ENCODE results near the gene OR52I2. TPM values are rescaled to one million over a fixed set of nuclear protein-coding genes. Genes with fewer than 3 reads are reported as not detected.
A peak's percentile ranks its signal among the peaks of the same experiment; 100 is the strongest.

OR52I2 gene
- 0.04 TPM for polyA plus RNA-seq (2013)

- peaks cover 0 to 26% (median 22%) of the 10 kb centered on the region in 5 experiments for H3K27me3 ChIP-seq (replicated peaks in 2 of 5; ENCODE audit: control insufficient read depth in 4 of 5, insufficient read depth in 5 of 5, low read length in 4 of 5)
- ChIA-PET POLR2A (no interaction called here), CTCF (interaction anchor here (0.7 kb wide), 1 partner anchor 9 kb away, joined by 3 read pairs; no protein-coding TSS in a partner anchor)
- H3K9me3 ChIP-seq (ENCODE audit: control extremely low read depth in 1 of 5, control insufficient read depth in 4 of 5, insufficient read depth in 2 of 5, low read depth in 1 of 5, low read length in 4 of 5) = no peaks in the 10 kb centered on the region
- peaks cover 0 to under 1% (median 0%) of the 10 kb centered on the region in 4 experiments for H3K4me1 ChIP-seq (ENCODE audit: control extremely low read depth in 1 of 4, control insufficient read depth in 4 of 4, insufficient read depth in 4 of 4, low read length in 3 of 4)
- H3K36me3 ChIP-seq (ENCODE audit: control insufficient read depth in 4 of 4, insufficient read depth in 4 of 4, low read length in 3 of 4) = no peaks in the 10 kb centered on the region
- no peak within 1 kb of the TSS for H3K27ac ChIP-seq (ENCODE audit: insufficient read depth in 1 of 2, low read depth in 1 of 2, low read length in 2 of 2, poor library complexity in 1 of 2, severe bottlenecking in 2 of 2)
- no peak for DNase-seq
- no peak within 1 kb of the TSS for H3K4me3 ChIP-seq (ENCODE audit: control insufficient read depth in 1 of 7, extremely low read depth in 1 of 7, insufficient read depth in 4 of 7, low read depth in 2 of 7, low read length in 6 of 7)
Observed at GRCh38 chr11:4581443-4581842, at the start of gene OR52I2. Gene OR52I2, plus strand, starts transcription at chr11:4581743.

DNA sequence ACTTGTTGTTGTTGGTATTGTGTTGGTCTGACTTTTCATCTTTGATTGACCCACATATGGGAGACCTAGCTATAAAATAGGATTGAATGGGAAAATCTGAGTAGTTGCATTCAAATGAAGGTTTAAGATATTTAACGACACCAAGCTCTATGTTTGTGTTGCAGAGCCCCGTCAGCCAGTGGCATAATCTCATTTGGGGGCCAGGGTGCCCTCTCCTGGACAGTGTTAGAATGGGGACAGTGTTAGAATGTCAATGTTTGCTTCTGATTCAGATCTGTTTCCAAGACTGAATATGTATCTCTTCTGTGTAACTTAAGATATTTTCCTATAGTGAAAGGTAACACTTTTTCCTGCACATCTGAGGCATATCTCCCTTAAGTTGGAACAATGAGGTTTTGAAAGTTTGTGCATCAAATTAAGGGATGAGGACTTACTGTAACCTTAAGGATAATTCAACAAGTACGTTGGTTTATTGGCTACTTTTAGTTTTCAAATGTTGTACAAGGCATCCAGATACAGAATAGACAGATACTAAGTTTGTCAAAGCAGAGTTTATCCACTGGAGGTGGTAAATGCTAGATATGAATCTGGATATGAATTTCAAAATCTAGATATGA lies 41.8 kb upstream of the OR52I2 start:
- H3K36me3 ChIP-seq (ENCODE audit: control insufficient read depth in 4 of 4, insufficient read depth in 4 of 4, low read length in 3 of 4) = no peaks in the 10 kb centered on the region
- DNase-seq = peak; percentile 32 to 63 (median 55)
- WGBS (ENCODE audit: insufficient coverage) = 50% methylated on average over 2 of the region's 3 CpGs
- POLR2A ChIA-PET = no interaction called here
- no peaks in the 10 kb centered on the region for H3K9me3 ChIP-seq (ENCODE audit: control extremely low read depth in 1 of 5, control insufficient read depth in 4 of 5, insufficient read depth in 2 of 5, low read depth in 1 of 5, low read length in 4 of 5)
- CTCF ChIA-PET = interaction anchor here (0.6 to 12.6 kb wide), 13 partner anchors 13 to 357 kb away, joined by 3 to 177 read pairs (median 3); no protein-coding TSS in a partner anchor
- peaks cover 0 to 7% (median 0%) of the 10 kb centered on the region in 5 experiments for H3K27me3 ChIP-seq (replicated peaks in 2 of 5; ENCODE audit: control insufficient read depth in 4 of 5, insufficient read depth in 5 of 5, low read length in 4 of 5)
- H3K4me1 ChIP-seq (ENCODE audit: control extremely low read depth in 1 of 4, control insufficient read depth in 4 of 4, insufficient read depth in 4 of 4, low read length in 3 of 4) = no peaks in the 10 kb centered on the region
- H3K27ac ChIP-seq (ENCODE audit: insufficient read depth in 1 of 2, low read depth in 1 of 2, low read length in 2 of 2, poor library complexity in 1 of 2, severe bottlenecking in 2 of 2) = no peak overlapping the region
- no peak overlapping the region for H3K4me3 ChIP-seq (ENCODE audit: control insufficient read depth in 1 of 7, extremely low read depth in 1 of 7, insufficient read depth in 4 of 7, low read depth in 2 of 7, low read length in 6 of 7)

DNA sequence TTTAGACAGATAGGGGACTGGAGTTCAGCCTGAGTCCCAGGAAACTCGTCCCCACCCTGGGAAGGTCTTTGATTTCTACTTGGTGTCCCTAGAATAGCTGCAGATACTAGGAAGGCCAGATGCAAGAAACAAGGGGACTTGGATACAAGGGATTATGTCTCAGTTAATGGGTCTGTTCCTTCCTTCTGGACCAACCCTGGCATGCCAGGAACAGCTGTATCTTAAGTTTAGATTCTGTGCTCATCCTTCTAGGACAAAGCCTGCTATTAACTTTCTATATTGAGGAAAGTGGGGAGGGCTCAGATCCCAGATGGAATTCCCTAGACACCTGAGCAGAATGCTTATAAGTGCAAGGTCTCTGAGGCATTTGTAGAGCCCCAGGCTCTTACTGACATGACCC lies 40.5 kb upstream of the OR52I2 start:
- no peaks in the 10 kb centered on the region for H3K9me3 ChIP-seq (ENCODE audit: control extremely low read depth in 1 of 5, control insufficient read depth in 4 of 5, insufficient read depth in 2 of 5, low read depth in 1 of 5, low read length in 4 of 5)
- peaks cover 0 to 7% (median 0%) of the 10 kb centered on the region in 5 experiments for H3K27me3 ChIP-seq (replicated peaks in 2 of 5; ENCODE audit: control insufficient read depth in 4 of 5, insufficient read depth in 5 of 5, low read length in 4 of 5)
- ChIA-PET POLR2A (no interaction called here), CTCF (interaction anchor here (1.0 to 12.6 kb wide), 4 partner anchors 15 to 358 kb away, joined by 3 to 177 read pairs (median 4); no protein-coding TSS in a partner anchor)
- no peak for DNase-seq
- H3K4me3 ChIP-seq (ENCODE audit: control insufficient read depth in 1 of 7, extremely low read depth in 1 of 7, insufficient read depth in 4 of 7, low read depth in 2 of 7, low read length in 6 of 7) = no peak overlapping the region
- no peak overlapping the region for H3K27ac ChIP-seq (ENCODE audit: insufficient read depth in 1 of 2, low read depth in 1 of 2, low read length in 2 of 2, poor library complexity in 1 of 2, severe bottlenecking in 2 of 2)
- 83% methylated on average over 1 of the region's 1 CpG for WGBS (ENCODE audit: insufficient coverage)
- H3K4me1 ChIP-seq (ENCODE audit: control extremely low read depth in 1 of 4, control insufficient read depth in 4 of 4, insufficient read depth in 4 of 4, low read length in 3 of 4) = no peaks in the 10 kb centered on the region
- H3K36me3 ChIP-seq (ENCODE audit: control insufficient read depth in 4 of 4, insufficient read depth in 4 of 4, low read length in 3 of 4) = no peaks in the 10 kb centered on the region

GRCh38 chr11:4543561-4543960 lies 38.0 kb upstream of the OR52I2 start:
- DNase-seq = no peak
- no peaks in the 10 kb centered on the region for H3K36me3 ChIP-seq (ENCODE audit: control insufficient read depth in 4 of 4, insufficient read depth in 4 of 4, low read length in 3 of 4)
- CTCF ChIA-PET = interaction anchor here (2.2 to 12.6 kb wide), 2 partner anchors 53 to 361 kb away, joined by 5 to 177 read pairs; no protein-coding TSS in a partner anchor

DNA sequence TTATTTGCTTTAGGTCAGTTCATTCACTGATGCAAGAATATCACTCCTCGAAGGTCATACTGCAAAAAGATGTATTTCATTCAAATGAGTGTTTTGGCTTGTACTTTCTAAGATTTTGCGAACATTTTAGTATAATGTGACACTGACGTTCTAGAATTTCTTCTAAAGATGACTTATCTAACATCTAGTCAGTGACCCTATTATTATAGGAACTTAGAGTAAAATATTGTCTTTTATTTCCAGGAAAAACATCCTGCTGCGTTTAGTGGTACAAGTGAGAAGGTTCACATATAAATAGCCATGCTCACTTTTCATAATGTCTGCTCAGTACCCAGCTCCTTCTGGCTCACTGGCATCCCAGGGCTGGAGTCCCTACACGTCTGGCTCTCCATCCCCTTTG lies 36.7 kb upstream of the OR52I2 start, which contains the start of gene OR52M1:
OR52M1 (plus strand) TSS at position 301 of the 400 bp plus-strand sequence; CDS start at position 301, 0 bp downstream.
- Histone ChIP-seq H3K27ac (ENCODE audit: insufficient read depth in 1 of 2, low read depth in 1 of 2, low read length in 2 of 2, poor library complexity in 1 of 2, severe bottlenecking in 2 of 2) (no peak within 1 kb of the TSS), H3K27me3 (replicated peaks in 2 of 5; ENCODE audit: control insufficient read depth in 4 of 5, insufficient read depth in 5 of 5, low read length in 4 of 5) (peaks cover 0 to 9% (median 0%) of the 10 kb centered on the region in 5 experiments), H3K9me3 (ENCODE audit: control extremely low read depth in 1 of 5, control insufficient read depth in 4 of 5, insufficient read depth in 2 of 5, low read depth in 1 of 5, low read length in 4 of 5) (peaks cover 0 to 1% (median 0%) of the 10 kb centered on the region in 5 experiments), H3K36me3 (ENCODE audit: control insufficient read depth in 4 of 4, insufficient read depth in 4 of 4, low read length in 3 of 4) (no peaks in the 10 kb centered on the region), H3K4me1 (ENCODE audit: control extremely low read depth in 1 of 4, control insufficient read depth in 4 of 4, insufficient read depth in 4 of 4, low read length in 3 of 4) (no peaks in the 10 kb centered on the region), H3K4me3 (ENCODE audit: control insufficient read depth in 1 of 7, extremely low read depth in 1 of 7, insufficient read depth in 4 of 7, low read depth in 2 of 7, low read length in 6 of 7) (no peak within 1 kb of the TSS)
- ChIA-PET CTCF (interaction anchor here (12.6 kb wide), 1 partner anchor 362 kb away, joined by 177 read pairs; no protein-coding TSS in a partner anchor), POLR2A (no interaction called here)
- WGBS (ENCODE audit: insufficient coverage) = 100% methylated on average over 2 of the region's 5 CpGs
- DNase-seq = no peak

More at GRCh38 chr11:4543561-4543960, 38.0 kb upstream of the OR52I2 start:
- Histone ChIP-seq H3K27me3 (replicated peaks in 2 of 5; ENCODE audit: control insufficient read depth in 4 of 5, insufficient read depth in 5 of 5, low read length in 4 of 5) (peaks cover 0 to 9% (median 0%) of the 10 kb centered on the region in 5 experiments), H3K9me3 (ENCODE audit: control extremely low read depth in 1 of 5, control insufficient read depth in 4 of 5, insufficient read depth in 2 of 5, low read depth in 1 of 5, low read length in 4 of 5) (no peaks in the 10 kb centered on the region), H3K4me3 (ENCODE audit: control insufficient read depth in 1 of 7, extremely low read depth in 1 of 7, insufficient read depth in 4 of 7, low read depth in 2 of 7, low read length in 6 of 7) (no peak overlapping the region), H3K4me1 (ENCODE audit: control extremely low read depth in 1 of 4, control insufficient read depth in 4 of 4, insufficient read depth in 4 of 4, low read length in 3 of 4) (no peaks in the 10 kb centered on the region), H3K27ac (ENCODE audit: insufficient read depth in 1 of 2, low read depth in 1 of 2, low read length in 2 of 2, poor library complexity in 1 of 2, severe bottlenecking in 2 of 2) (no peak overlapping the region)
- POLR2A ChIA-PET = no interaction called here

DNA sequence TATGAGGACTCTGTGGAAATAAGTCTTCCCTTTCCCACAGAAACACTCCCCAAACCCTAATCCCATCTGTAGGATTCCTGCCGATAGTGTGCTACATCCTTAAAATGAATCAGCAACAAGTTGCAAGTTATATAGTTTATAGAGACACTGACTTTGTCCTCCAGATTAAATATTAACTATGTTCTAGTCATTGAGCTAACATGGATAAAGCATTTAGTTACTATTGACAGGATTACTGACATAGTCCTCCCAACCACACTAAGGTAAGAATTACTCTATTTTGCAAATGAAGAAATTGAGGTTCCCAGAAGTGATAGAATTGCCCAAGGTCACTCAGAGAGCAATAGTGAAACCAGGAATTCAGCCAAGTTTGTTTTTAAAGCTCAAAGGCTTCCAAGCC lies 34.7 kb upstream of the OR52I2 start:
- CTCF ChIA-PET = interaction anchor here (0.7 kb wide), 1 partner anchor 22 kb away, joined by 3 read pairs; no protein-coding TSS in a partner anchor

DNA sequence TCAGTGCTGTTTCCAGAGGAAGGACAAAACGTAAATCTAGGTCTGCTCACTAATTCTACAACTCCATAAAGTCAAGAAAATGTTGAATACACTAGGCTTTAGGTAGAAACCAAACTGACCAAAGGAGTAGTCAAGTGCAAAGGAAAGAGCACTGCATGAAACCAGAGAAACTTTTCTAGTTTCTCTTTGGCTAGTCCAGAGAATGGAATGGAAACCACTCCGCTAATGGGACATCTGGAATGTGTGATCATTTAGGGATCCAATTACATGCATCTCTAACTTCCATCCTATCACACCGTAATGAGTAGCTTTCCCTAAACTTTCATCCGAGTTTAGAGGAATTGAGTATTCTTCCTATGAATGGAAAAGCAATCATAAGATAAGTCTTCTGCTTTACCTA lies 34.1 kb upstream of the OR52I2 start:
- ChIA-PET CTCF (interaction anchor here (0.7 kb wide), 1 partner anchor 22 kb away, joined by 3 read pairs; no protein-coding TSS in a partner anchor), POLR2A (no interaction called here)
- H3K27ac ChIP-seq (ENCODE audit: insufficient read depth in 1 of 2, low read depth in 1 of 2, low read length in 2 of 2, poor library complexity in 1 of 2, severe bottlenecking in 2 of 2) = no peak overlapping the region
- DNase-seq = no peak
- H3K4me3 ChIP-seq (ENCODE audit: control insufficient read depth in 1 of 7, extremely low read depth in 1 of 7, insufficient read depth in 4 of 7, low read depth in 2 of 7, low read length in 6 of 7) = no peak overlapping the region
- 100% methylated on average over 2 of the region's 4 CpGs for WGBS (ENCODE audit: insufficient coverage)
- no peaks in the 10 kb centered on the region for H3K36me3 ChIP-seq (ENCODE audit: control insufficient read depth in 4 of 4, insufficient read depth in 4 of 4, low read length in 3 of 4)
- H3K4me1 ChIP-seq (ENCODE audit: control extremely low read depth in 1 of 4, control insufficient read depth in 4 of 4, insufficient read depth in 4 of 4, low read length in 3 of 4) = no peaks in the 10 kb centered on the region
- H3K27me3 ChIP-seq (replicated peaks in 2 of 5; ENCODE audit: control insufficient read depth in 4 of 5, insufficient read depth in 5 of 5, low read length in 4 of 5) = peaks cover 0 to 4% (median 0%) of the 10 kb centered on the region in 5 experiments
- H3K9me3 ChIP-seq (ENCODE audit: control extremely low read depth in 1 of 5, control insufficient read depth in 4 of 5, insufficient read depth in 2 of 5, low read depth in 1 of 5, low read length in 4 of 5) = peaks cover 0 to 13% (median 3%) of the 10 kb centered on the region in 5 experiments

More for the DNA sequence above, 34.7 kb upstream of the OR52I2 start:
- Histone ChIP-seq H3K4me1 (ENCODE audit: control extremely low read depth in 1 of 4, control insufficient read depth in 4 of 4, insufficient read depth in 4 of 4, low read length in 3 of 4) (no peaks in the 10 kb centered on the region), H3K27ac (ENCODE audit: insufficient read depth in 1 of 2, low read depth in 1 of 2, low read length in 2 of 2, poor library complexity in 1 of 2, severe bottlenecking in 2 of 2) (no peak overlapping the region), H3K9me3 (ENCODE audit: control extremely low read depth in 1 of 5, control insufficient read depth in 4 of 5, insufficient read depth in 2 of 5, low read depth in 1 of 5, low read length in 4 of 5) (peaks cover 0 to 13% (median 3%) of the 10 kb centered on the region in 5 experiments), H3K4me3 (ENCODE audit: control insufficient read depth in 1 of 7, extremely low read depth in 1 of 7, insufficient read depth in 4 of 7, low read depth in 2 of 7, low read length in 6 of 7) (no peak overlapping the region), H3K36me3 (ENCODE audit: control insufficient read depth in 4 of 4, insufficient read depth in 4 of 4, low read length in 3 of 4) (no peaks in the 10 kb centered on the region), H3K27me3 (replicated peaks in 2 of 5; ENCODE audit: control insufficient read depth in 4 of 5, insufficient read depth in 5 of 5, low read length in 4 of 5) (peaks cover 0 to 6% (median 0%) of the 10 kb centered on the region in 5 experiments)
- WGBS (ENCODE audit: insufficient coverage) = no CpG with 5 or more reads among the region's 1 CpG
- DNase-seq = no peak
- POLR2A ChIA-PET = no interaction called here

All from common myeloid progenitor, CD34-positive (primary cell).